GM18517 (cell line): Measurements from ENCODE around the gene TPST1.
"Not testable (repeated sequence)": the region's sequence is repeated elsewhere in the genome, so short reads cannot be mapped to it uniquely, and the experiment has no call there.

ENCODE experiments used
- ATAC-seq: cut with Tn5 transposase; IDR thresholded peaks from one replicate; pipeline ENCODE4 v1.9.1; 2021; ENCODE audit warnings: mild to moderate bottlenecking, moderate library complexity; ENCODE audit not compliant: unreplicated experiment

TPST1 gene

DNA sequence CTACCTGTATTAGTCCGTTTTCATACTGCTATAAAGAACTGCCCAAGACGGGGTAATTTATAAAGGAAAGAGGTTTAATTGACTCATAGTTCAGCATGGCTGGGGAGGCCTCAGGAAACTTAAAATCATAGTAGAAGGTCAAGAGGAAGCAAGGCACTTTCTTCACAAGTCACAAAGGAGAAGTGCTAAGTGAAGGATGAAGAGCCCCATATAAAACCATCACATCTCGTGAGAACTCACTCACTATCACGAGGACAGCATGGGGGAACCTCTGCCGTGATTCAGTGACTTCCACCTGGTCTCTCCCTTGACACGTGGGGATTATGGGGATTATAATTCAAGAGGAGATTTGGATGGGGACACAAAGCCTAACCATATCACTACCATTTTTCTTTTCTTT is 119.9 kb downstream of the TPST1 start:
- ATAC-seq: not testable (repeated sequence)

GRCh38 chr7:66326501-66327215 is 121.5 kb downstream of the TPST1 start:
- no peak for ATAC-seq

- ATAC-seq: no peak
These were observed 125.8 kb downstream of the TPST1 start for GRCh38 chr7:66330961-66331360.

DNA sequence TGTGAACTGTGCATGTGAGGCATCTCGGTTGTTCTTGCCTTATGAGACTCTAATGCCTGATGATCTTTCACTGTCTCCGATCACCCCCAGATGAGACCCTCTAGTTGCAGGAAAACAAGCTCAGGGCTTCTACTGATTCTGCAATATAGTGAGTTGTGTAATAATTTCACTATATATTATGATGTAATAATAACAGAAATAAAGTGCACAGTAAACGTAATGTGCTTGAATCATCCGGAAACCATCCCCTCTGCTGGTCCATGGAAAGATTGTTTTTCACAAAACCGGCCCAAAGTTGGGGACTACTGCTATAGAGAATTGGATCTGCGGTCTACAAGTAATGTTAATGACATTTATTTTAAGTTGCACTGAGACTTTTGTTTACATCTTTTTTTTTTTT is 126.7 kb downstream of the TPST1 start:
- no peak for ATAC-seq

DNA sequence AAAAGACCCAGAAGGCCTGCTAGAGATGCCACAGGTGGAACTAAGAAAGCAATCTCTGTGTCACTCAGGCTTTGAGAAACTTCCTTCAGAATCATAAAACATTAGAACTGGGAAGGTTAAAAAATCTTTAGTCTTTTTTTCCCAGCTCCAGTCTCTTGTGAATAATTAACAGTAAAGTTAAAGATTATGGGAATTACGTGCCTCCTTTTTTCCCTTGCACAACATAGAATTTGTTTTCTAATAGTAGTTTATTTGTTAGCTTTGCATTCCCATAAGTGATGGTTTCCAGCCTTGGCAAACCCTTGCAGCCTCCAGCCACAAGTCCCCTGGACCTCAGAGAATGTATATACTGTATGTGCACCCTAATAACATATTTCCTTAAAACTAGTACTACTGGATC is 128.3 kb downstream of the TPST1 start:
- ATAC-seq: no peak

DNA sequence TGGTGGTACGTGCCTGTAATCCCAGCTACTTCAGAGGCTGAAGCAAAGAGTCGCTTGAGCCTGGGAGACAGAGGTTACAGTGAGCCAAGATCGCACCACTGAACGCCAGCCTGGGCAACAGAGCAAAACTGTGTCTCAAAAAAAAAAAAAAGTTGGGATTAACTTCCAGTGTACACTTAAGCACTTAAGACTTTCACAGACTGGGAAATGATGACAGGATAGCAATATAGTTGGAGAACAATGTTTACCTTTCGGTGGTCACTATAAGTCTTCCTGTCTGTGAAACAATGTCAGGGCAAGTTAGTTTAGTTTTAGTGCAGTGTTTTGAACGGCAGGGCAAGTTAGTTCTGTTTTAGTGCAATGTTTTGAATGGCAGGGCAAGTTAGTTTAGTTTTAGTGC is 130.2 kb downstream of the TPST1 start:
- ATAC-seq: no peak

GRCh38 chr7:66336760-66337159 is 131.6 kb downstream of the TPST1 start:
- no peak for ATAC-seq

DNA sequence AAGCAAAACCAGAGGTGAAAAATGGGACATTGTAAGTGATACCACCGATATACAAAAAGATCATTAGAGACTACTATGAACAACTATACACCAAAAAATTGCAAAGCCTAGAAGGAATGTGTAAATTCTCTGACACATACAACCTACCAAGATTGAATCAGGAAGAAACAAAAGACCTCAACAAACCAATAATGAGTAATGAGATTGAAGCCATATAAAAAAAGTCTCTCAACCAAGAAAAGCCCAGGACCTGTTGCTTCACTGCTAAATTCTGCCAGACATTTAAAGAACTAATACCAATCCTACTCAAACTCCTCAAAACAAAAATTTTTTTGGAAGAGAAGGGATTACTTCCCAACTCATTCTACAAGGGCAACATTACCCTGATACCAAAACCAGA is 134.0 kb downstream of the TPST1 start:
- no peak for ATAC-seq

GRCh38 chr7:66344166-66344565 is 139.0 kb downstream of the TPST1 start:
- no peak for ATAC-seq

DNA sequence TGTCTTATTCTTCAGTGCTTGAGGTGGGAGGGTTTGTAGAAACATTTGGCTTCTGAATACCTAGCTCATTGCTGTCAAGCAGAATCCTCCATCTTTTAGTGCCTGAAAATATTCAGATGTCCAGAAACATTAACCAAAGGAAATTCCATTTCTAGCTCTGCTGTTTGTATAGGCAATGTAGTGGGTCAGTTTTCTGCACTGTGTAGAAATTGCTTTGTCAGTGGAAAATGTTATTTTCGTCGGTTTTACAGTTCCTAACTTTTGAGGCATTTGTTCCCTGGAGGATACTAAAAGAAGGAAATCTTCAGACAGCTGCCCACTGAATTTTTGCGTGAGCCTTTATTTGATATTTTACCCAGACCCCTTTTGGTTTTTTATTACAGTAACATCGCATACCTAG is 143.4 kb downstream of the TPST1 start:
- no peak for ATAC-seq

DNA sequence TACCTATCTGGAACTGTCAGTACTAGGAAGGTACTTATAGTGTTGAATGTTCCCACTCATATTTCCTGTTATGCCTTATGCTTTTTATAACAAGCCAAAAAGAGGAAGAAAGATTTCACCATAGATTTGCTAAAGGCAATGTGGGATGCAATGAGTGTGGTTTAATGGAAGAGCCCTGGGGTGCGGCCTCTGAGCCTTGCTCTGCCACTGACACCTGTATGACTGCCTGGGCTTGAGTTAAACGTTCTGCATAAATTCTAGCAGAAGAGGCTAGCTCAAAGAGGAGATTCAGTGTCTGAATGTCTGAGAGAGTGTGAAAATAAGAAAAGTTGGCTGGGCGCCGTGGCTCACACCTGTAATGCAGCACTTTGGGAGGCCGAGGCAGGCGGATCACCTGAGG is 143.8 kb downstream of the TPST1 start:
- ATAC-seq: no peak

DNA sequence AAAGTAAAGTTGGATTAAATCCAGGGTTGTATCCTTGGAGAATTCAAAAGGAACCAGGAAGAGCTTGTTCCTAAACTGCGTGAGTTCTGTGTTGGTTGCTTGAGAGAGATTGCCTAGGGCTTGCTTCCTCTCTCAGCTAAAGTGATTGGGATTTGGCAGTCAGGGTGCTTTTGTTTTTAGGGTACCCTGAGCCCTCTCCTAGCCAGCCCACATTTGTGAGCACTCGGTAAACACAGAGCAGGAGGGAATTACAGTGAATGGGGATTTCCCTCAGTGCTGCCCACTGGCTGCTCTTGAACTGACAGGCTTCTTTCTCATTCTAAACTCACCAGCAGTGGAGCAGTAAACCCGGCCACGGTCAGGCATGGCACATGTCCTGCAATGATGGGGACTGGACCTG is 146.9 kb downstream of the TPST1 start:
- ATAC-seq: no peak

- ATAC-seq: no peak
These were observed 148.4 kb downstream of the TPST1 start for GRCh38 chr7:66353547-66353946.

- ATAC-seq: no peak
These were observed 150.6 kb downstream of the TPST1 start for GRCh38 chr7:66355756-66356155.

DNA sequence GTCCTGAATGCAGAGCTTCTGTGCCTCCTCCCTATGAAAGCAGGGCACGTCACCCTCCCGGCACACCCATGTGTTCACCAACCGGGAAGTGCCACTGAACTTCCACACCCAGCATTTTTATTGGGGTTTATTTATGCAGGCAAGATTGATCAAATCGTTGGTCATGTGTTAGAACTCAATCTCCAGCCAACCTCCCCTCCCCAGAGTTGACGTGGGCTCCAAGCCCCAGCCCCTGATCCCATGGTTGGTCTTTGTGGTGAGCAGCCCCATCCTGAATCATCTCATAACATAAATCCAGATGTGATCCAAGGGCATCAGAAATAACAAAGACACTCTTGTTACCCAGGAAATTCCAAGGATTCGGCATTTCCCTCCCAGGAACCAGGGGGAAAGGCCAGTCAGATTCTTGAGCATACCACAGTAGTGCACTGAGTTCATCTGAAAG is 151.2 kb downstream of the TPST1 start:
- ATAC-seq: no peak

- no peak for ATAC-seq
These were observed 152.0 kb downstream of the TPST1 start for GRCh38 chr7:66357087-66357486.

DNA sequence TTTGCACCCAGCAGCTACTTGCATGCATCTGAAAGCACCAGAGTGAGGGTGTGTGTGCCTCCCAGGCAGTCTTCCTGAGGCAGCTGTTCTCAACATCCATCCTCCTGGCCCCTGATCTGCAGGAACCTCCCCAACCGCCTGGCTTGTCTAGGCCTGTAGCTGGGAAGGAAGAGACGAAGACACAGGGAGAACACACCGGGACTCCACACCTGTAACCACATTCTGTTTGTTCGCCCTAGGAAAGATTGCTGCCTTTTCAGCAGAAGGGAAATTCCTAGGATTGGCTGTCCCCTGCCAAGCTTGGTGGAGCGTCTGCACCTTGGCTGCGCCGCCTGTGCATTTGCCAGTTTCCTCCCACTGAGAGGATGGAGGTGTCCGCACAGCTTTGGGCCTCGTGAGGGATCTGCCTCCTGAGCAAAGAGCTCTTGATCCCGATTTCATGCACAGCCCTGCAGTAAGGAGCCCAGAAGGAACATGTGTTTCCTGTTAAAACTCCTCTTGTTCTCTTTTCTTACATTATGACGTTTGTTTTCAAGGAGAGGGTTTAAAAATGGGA is 154.6 kb downstream of the TPST1 start:
- ATAC-seq: no peak

DNA sequence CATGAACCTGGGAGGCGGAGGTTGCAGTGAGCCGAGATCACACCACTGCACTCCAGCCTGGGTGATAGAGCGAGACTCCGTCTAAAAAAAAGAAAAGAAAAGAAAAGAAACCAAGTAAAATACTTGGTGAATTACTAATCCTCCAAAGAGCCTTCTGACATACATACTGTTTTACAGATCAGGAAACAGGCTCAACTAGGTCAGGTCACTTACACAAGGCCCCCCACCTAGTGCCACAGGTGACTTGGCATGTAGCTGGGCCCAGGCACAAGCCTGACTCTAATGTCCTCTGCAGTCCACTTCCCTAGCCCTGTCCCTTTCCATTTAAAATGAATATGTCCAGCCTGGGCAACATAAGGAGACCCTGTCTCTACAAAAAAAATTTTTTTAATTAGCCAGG is 157.0 kb downstream of the TPST1 start:
- no peak for ATAC-seq

- no peak for ATAC-seq
These were observed 158.5 kb downstream of the TPST1 start for GRCh38 chr7:66363635-66364034.

DNA sequence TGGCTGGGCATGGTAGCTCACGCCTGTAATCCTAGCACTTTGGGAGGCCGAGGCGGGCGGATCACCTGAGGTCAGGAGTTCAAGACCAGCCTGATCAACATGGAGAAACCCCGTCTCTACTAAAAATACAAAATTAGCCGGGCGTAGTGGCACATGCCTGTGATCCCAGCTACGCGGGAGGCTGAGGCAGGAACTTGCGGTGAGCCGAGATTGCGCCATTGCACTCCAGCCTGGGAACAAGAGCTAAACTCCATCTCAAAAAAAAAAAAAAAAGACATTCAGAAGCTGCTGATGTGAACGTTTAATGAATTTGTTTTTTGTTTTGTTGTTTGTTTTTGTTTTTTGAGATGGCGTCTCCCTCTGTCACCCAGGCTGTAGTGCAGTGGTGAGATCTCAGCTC is 159.9 kb downstream of the TPST1 start:
- ATAC-seq: not testable (repeated sequence)

GRCh38 chr7:66371096-66371824 is 166.1 kb downstream of the TPST1 start:
- no peak for ATAC-seq

DNA sequence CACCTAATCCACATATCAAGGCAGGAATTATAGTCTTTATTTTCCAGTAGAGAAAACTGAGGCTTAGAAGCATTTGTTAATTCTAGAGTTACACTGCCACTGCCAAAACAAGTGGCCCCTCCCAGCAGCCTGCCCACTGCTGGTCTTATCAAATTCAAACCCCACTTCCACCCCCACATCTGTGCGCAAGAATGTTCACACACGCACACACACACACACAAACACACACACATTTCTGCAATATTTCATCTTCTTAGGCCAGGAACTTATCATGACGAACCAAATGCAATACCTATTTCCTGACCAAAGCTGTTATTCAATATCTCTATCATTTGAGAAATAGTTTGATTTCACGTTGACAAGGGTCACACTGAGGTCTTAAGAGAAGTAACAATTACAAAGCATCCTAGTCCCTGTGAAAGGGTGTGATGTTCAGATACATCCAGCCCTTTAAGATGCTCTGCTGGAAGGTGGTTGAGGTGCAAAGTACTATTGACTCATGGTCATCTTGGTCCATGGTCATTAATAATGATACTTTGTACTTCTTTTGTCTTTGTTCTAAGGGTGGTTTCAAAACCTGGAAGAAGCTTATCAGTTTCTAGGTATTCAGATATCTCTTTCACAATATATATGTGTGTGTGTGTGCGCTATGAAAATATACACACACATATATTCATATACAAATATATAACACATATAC is 169.2 kb downstream of the TPST1 start:
- ATAC-seq: not testable (repeated sequence)
